HCT116 (cell line): ENCODE measurements around the gene SENP6.

ENCODE experiments used
- CEBPB ChIP-seq: IDR thresholded peaks from 2 replicates; pipeline ENCODE4 v1.6.1; 2012; ENCODE audit warnings: low read depth
- EZH2 ChIP-seq: fragments of 200-600 bp; sonication (generic); IDR thresholded peaks from 2 replicates; pipeline ENCODE4 v1.6.1; 2017; ENCODE audit warnings: antibody characterized with exemption, mixed run types
- EZH2phosphoT487 ChIP-seq: fragments of 200-600 bp; IDR thresholded peaks from 2 replicates; pipeline ENCODE4 v1.6.1; 2018; ENCODE audit warnings: antibody characterized with exemption, borderline replicate concordance
- POLR2A ChIP-seq: IDR thresholded peaks from 2 replicates; pipeline ENCODE4 v1.7.0; 2011; ENCODE audit warnings: borderline replicate concordance; ENCODE audit not compliant: insufficient read depth, insufficient read length; ENCODE audit errors: extremely low read depth
- POLR2AphosphoS5 ChIP-seq: IDR thresholded peaks from 2 replicates; pipeline ENCODE4 v1.6.1; 2011; ENCODE audit warnings: mild to moderate bottlenecking, low read depth, low read length, moderate library complexity
- RAD21 ChIP-seq: IDR thresholded peaks from 2 replicates; pipeline ENCODE4 v1.6.1; 2012; ENCODE audit warnings: low read depth, mild to moderate bottlenecking
- SIN3A ChIP-seq: IDR thresholded peaks from 2 replicates; pipeline ENCODE4 v1.6.1; 2012; ENCODE audit warnings: low read depth
- TCF7L2 ChIP-seq: IDR thresholded peaks from 2 replicates; pipeline ENCODE4 v1.7.0; 2011; ENCODE audit warnings: borderline replicate concordance, inconsistent platforms; ENCODE audit not compliant: insufficient read depth, insufficient read length; ENCODE audit errors: extremely low read depth
- TF ChIP-seq, protein P1 (sequence below), 3 experiments: fragments of 200-600 bp in 1 of 3; sonication (generic) in 1 of 3; IDR thresholded peaks in 2 of 3; conservative IDR thresholded peaks in 1 of 3; 2 replicates each; pipeline ENCODE4 v1.5.1; 2012 to 2017; ENCODE audit warnings: low read depth in 2 of 3, low read length in 2 of 3, antibody characterized with exemption in 1 of 3, borderline replicate concordance in 1 of 3, control low read depth in 1 of 3, mild to moderate bottlenecking in 1 of 3, mixed read lengths in 1 of 3, mixed run types in 1 of 3, moderate library complexity in 1 of 3; ENCODE audit not compliant: insufficient read depth in 1 of 3
- TF ChIP-seq, protein P2 (sequence below): IDR thresholded peaks from 2 replicates; pipeline ENCODE4 v1.6.1; 2012

- TF ChIP-seq EZH2, result no peak
- no peak for TF ChIP-seq RAD21
- TF ChIP-seq, protein P1, sequence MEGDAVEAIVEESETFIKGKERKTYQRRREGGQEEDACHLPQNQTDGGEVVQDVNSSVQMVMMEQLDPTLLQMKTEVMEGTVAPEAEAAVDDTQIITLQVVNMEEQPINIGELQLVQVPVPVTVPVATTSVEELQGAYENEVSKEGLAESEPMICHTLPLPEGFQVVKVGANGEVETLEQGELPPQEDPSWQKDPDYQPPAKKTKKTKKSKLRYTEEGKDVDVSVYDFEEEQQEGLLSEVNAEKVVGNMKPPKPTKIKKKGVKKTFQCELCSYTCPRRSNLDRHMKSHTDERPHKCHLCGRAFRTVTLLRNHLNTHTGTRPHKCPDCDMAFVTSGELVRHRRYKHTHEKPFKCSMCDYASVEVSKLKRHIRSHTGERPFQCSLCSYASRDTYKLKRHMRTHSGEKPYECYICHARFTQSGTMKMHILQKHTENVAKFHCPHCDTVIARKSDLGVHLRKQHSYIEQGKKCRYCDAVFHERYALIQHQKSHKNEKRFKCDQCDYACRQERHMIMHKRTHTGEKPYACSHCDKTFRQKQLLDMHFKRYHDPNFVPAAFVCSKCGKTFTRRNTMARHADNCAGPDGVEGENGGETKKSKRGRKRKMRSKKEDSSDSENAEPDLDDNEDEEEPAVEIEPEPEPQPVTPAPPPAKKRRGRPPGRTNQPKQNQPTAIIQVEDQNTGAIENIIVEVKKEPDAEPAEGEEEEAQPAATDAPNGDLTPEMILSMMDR (IDR thresholded peaks at IDR 0.05 in 2 of 3, conservative IDR thresholded peaks at IDR 0.05 in 1 of 3; ENCODE audit: borderline replicate concordance in 1 of 3, insufficient read depth in 1 of 3, low read depth in 2 of 3, low read length in 2 of 3), result no peak
- TF ChIP-seq POLR2AphosphoS5, result no peak
- no peak for TF ChIP-seq POLR2A
- TF ChIP-seq, protein P2, sequence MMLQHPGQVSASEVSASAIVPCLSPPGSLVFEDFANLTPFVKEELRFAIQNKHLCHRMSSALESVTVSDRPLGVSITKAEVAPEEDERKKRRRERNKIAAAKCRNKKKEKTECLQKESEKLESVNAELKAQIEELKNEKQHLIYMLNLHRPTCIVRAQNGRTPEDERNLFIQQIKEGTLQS, result no peak
- TF ChIP-seq CEBPB, result no peak
- no peak for TF ChIP-seq SIN3A
- TF ChIP-seq EZH2phosphoT487, result no peak
- TF ChIP-seq TCF7L2, result no peak
Measured at GRCh38 chr6:75757295-75757694, 155.6 kb downstream of the SENP6 start.
